ENCODE results near the gene LSM3.

GRCh38 chr3:14132120-14132519 lies 46.5 kb upstream of the LSM3 start:
- TF ChIP-seq POLR2A (IDR thresholded peaks at IDR 0.05) (no peak), CTCF (IDR thresholded peaks at IDR 0.05) (no peak)

Measured in sigmoid colon (tissue), 3 donors.